GM21423 (cell line): ENCODE data around the gene AGTRAP.

Experiments
- ATAC-seq: cut with Tn5 transposase; IDR thresholded peaks from one replicate; pipeline ENCODE4 v1.9.1; 2021; ENCODE audit warnings: mild to moderate bottlenecking, moderate library complexity; ENCODE audit not compliant: unreplicated experiment

AGTRAP gene

DNA sequence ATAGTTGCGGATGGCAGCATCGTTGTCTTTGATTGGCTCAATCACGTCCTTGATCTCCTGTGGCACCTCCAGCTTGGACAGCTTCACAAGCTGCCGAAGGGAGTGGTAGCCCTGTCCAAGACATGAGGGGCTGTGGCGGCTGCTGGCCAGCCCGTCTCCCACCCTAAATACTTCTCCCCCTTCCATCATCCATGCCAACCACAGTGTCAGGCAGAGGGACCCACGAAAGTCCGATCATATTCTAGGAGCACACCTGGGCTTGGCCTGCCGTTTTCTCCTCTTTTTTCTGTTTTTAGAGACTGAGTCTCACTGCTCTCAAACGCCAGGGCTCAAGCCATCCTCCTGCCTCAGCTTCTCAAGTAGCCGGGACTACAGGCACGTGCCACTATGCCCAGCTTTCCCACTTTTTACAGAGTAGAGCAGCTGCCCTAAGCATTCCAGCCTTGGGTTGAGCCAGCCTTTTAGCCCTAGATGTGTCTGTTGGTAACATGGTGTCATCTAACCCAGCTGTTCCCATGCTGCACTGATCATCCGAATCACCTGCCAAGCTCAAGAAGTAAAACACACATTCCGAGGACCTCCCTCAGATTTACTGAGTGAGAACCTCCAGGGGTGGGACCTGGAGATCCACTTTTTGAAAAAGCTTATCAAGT is 59.4 kb downstream of the AGTRAP start:
- no peak for ATAC-seq

DNA sequence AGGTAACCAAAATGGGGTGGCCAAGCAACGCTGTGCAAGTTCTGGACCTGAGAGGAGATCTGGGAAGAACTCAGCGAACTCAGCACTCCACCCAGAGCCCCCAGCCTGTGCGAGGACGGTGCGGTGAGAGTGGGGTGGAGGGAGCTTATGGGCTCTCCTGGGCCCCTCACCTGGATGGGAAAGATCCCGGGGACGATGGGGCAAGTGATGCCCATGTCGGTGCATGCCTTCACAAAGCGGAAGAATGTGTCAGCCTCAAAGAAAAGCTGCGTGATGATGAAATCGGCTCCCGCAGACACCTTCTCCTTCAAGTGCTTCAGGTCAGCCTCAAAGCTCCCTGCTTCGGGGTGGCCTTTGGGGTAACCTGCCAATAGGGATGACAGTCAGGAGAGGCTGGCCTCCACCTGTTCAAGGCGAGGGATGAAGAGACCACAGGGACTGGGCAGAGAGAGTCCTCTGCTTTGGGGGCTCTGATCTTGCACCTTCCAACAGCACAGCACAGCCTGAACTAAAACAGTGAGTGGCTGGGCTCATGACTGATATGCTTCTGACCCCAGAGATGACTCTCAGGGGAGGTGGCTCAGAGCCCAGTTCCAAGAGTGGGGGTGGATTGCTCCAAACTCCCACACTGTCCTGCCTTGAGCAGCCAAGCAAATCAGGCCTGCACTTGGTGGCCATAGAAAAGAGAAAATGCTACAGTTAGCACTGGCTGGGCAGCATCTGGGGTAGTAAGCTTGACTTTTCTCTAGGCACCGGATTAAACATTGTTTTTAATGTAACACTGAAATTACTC is 60.3 kb downstream of the AGTRAP start:
- no peak for ATAC-seq

DNA sequence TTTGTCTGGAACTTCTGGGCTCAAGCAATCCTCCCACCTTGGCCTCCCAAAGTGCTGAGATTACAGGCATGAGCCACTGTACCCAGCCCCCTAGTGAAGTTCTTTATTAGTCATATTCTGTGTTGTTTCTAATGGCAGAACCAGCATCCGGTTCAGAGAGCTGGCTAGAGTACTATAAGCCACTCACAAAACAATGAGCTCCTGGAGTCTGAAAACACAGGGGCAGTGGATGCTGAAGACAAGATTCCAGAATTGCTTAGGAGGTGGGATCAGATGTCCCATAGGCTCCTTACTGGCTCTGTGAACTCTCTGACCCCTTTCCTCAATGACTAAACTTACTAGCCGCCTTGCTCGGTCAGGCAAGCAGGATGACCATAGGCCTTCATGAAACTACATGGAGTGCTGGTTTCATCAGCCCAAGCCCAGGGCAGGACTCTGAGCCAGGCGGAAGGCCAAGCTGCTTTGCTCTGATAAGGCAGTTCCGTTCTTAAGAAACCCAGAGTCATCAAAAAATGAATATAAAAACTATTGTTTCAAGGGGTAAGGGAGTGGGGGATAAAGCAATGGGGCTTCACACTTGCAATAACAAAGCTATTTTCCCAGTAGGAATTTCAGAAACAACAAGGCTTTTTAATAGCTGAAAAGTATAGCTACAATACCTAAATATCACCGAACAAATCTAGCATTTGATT is 61.7 kb downstream of the AGTRAP start:
- no peak for ATAC-seq

DNA sequence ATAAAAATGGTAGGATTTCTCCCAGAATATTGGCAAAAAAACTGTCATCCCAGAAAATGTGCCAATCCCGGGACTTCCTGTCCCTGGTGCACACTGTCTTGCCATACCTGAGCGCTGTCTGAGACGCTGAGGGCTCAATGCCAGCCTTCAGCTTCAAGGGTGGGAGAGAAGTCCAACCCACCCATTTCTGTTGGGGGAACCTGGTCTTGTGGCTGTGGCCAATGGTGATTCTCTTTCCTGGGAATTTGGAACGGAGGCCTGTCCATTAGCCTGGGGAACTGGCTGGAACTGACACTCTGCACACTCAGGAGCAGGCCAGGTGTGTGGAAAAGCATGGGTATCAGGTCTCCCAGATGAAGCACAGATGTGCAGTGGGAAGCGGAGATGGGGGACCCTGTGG is 63.2 kb downstream of the AGTRAP start:
- no peak for ATAC-seq

DNA sequence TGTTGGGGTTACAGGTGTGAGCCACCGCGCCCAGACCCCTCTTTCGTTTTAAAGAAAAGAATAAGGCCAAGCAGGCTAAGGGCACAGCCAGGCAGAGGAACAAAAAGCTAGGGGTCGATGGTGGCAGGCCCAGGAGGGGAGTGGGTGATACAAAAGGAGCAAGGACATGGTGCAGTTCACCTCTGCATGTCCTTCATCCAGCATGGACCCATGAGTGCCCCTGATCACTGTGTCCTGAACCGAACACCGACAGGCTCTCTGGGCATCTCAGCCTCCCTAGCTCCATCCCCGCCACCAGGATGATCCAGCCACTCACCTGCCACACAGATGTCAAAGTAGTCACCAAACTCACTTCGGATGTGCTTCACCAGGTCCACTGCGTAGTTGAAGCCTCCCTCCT is 64.0 kb downstream of the AGTRAP start:
- ATAC-seq, result no peak

DNA sequence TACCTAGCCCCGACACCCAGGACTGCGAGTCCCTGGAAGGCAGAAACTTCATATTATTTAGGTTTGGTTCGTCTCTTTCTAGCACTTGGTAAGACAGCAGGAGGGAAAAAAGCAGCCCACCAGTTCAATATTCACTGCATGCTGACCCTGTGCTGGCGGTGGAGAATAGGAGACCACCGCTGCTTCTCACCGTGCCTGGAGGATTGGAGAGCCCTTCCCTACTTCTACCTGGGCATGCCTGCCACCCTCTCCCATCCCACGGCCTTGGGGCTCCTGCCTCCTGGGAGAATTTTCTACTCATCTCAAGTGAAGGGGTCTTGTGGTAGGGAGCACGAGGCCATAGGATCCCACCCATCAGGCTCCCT is 64.4 kb downstream of the AGTRAP start:
- no peak for ATAC-seq
